Stimulated activated CD4-positive, alpha-beta T cell treated with anti-CD3 and anti-CD28 coated beads, Interleukin-12 subunit alpha, Interleukin-12 subunit beta, amount 100 ng/mL, for 48 hours (primary cell): ENCODE measurements around the gene MPZL1.
A peak's percentile ranks its signal among the peaks of the same experiment; 100 is the strongest.

ENCODE experiments used
- DNase-seq, 3 donors: peaks; one replicate each; pipeline ENCODE4 v3.0.0-alpha.2; 2020; ENCODE audit warnings: low read depth in 2 of 3, low spot score in 1 of 3

MPZL1 gene

GRCh38 chr1:167695147-167695546 lies 26.6 kb upstream of the MPZL1 start:
- no peak for DNase-seq

- DNase-seq: no peak
Observed at GRCh38 chr1:167695756-167696561, 25.8 kb upstream of the MPZL1 start.

DNA sequence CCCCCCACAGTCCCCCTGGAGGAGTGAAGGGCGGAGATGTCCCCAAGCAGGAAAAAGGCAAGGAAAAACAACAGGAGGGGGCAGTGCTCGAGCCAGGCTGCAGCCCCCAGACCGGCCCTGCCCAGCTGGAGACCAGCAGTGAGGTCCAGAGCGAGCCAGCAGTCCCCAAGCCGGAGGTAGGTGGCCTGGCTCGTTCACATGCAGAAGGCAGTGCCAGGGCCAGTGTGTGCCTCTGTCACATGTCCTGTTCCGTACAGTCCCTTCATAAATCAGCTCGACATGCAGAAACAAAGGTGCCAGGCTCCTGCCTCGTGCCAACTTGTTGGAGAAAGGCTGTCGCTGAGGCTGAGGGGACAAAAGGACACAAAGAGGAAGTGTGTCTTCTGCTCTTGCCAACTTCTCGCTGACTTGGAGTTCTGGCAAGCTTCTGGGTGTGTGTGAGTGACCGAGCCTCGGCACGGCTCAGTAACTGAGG lies 24.1 kb upstream of the MPZL1 start:
- DNase-seq: no peak

- no peak for DNase-seq
Observed at GRCh38 chr1:167698313-167698712, 23.5 kb upstream of the MPZL1 start.

DNA sequence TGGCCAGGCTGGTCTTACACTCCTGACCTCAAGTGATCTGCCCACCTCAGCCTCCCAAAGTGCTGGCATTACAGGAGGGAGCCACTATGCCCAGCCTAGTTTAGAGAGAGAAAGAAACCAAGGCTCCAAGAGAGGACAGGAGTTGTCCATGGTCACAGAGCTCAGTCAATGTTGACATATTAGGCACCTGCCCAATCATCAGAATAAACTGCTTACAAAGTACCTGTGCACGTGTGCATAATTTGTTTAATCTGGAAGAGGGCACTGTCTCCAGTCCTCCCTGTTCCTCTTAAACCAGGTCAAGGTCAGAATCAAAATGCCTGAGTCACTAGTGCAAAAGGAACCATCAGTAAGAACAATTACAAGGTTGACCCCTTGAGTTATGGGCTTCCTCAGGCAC lies 20.3 kb upstream of the MPZL1 start:
- DNase-seq: no peak

DNA sequence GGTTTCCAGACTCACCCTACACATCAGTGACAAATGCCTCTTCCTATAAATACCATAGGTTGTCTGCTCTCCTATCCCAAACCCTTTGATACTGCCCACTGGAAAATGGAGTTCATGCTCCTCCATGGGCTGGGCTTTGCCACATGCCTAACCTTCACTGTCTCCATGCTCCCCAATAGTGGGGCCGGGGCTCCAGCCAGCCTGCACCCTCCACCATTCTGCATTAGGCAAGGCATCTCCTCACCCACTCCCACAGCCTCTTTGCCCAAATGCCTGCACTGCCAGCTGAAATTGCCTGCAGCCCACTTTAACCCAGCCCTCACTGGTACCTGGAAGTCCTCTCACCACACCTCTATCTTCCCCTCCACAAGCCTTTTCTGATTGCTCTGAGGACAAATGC lies 18.2 kb upstream of the MPZL1 start:
- no peak for DNase-seq

- no peak for DNase-seq
Observed at GRCh38 chr1:167704715-167705114, 17.1 kb upstream of the MPZL1 start.

DNA sequence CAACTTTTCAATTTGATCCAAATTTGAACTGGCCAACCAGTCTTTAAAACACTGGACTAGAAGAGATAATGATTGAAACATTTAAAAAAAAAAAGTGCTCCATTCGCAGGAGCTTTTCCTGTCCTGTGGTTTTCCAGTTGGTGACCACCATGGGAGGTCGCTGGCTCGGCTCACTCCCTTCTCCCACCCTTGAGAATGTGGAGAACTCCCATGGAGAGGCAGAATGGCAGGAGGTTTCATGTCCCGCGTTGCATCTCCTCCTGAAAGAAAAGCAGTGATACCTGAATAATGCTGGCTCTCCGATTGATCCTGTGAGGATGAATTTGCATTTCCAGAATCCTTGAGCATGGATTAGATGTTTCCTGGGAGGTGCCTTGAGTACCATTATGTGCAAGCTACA lies 16.5 kb upstream of the MPZL1 start:
- DNase-seq: no peak

DNA sequence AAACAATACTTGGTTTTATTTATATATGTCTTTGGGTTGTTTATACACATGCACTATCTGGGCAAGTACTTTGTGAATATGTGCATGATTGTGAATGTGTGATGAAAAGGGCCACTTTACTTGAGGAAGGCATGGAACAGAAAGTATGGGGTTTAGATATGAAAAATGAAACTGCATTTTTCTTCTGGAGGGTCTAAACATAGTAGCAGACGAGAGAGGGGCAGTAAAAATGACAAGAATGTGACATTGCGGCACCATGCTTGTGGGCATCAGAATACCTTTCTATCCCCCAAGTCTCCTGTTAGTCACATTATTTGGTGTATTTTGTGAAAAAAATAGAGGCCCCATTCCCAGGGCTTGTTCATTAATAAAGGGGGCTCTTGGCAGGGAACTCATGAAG lies 15.4 kb upstream of the MPZL1 start:
- no peak for DNase-seq

DNA sequence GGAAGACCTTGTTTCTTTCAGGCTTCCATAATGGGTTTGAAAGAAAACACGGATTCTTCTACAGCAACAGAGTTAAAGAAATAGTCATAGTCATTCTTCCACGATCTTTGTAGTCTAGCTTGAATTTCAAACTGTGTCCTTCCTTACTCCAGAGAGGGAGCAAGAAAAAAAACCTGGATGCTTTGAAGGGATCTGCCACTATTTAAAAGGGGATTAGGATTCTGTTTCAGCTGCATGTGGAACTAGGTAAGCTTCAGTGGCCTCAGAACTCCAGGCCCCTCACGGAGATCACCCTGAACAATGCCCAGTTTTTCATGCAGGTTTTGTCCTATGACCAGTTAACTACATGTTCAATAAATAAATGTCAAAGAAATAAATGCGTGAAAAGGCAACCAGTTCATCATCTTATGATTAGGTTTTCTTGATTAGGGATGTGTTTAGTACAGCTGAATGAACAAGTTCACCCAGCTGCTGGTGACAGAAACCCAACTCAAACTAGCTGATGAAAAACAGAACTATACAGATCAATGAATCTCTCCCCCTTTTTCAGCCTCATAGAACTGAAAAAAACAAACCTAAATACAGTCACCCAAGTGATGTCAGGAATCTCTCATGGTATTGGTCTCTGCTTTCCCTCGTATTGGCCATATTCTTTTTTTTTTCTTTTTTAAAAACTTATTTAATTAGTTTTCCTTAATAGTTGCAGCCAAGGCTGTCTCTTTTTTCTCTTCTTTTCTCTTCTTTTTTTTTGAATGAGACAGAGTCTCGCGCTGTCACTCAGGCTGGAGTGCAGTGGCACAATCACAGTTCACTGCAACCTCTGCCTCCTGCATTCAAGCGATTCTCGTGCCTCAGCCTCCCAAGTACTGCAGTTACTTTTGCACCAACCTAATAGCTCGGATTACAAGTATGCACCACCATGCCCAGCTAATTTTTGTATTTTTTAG lies 14.6 kb upstream of the MPZL1 start:
- no peak for DNase-seq

DNA sequence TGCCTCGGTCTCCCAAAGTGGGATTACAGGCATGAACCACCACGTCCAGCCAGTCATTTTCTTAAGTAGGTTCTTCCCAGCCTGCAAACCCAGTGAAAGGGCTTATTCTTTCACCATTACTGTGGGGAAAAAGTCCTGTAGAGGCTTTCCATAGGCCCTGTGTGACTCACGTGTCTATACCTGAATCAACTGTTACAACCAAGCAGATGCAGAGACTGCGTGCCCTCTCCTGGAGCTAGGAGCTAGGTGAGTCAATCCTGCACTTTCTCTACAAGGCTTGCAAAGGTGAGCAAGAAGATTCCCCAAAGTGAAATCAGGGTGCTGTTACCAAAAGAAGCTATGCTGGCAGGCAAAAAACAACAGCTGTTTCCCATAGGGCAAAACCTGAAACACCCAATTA lies 13.8 kb upstream of the MPZL1 start:
- no peak for DNase-seq

DNA sequence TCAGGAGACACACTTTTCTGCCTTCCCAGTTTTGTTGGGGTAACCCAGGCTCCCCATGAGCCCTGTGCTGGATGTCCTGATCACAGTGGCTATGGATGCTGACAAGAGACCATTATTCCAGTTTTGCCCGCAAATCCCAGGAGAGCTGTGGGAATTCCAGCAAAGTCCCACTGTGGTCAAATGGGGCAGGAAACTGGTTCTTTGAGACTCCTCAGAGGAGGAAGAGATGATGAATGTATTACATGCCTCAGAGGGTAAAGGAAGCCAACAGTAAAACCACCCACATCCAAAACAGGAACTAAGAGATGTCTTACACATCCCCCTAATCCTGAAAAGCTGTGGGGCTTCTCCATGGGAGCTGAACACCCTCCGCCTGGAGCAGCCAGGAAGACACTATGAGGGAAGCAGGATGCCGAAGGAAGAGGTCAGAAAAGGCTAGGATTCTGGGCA lies 12.8 kb upstream of the MPZL1 start:
- DNase-seq: no peak

DNA sequence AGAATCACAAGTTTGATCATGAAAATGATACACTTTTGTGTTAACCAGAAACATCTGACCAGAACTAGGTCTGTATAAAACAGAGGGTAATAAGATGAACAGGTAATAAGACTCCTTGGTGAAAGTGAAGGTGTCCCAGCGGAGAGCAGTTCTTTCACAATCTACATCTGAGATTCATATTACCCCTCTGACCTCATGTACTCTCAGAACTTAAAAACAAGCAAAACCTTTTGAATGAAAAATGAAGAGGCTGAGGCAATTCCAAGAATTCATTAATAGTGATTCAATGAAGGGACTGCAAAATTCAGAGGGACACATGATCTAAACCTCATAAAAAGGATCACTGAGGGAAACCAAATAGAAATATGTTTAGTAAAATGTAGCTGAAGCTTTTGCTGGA lies 10.9 kb upstream of the MPZL1 start:
- DNase-seq: no peak

GRCh38 chr1:167711797-167712196 lies 10.0 kb upstream of the MPZL1 start:
- DNase-seq: no peak

DNA sequence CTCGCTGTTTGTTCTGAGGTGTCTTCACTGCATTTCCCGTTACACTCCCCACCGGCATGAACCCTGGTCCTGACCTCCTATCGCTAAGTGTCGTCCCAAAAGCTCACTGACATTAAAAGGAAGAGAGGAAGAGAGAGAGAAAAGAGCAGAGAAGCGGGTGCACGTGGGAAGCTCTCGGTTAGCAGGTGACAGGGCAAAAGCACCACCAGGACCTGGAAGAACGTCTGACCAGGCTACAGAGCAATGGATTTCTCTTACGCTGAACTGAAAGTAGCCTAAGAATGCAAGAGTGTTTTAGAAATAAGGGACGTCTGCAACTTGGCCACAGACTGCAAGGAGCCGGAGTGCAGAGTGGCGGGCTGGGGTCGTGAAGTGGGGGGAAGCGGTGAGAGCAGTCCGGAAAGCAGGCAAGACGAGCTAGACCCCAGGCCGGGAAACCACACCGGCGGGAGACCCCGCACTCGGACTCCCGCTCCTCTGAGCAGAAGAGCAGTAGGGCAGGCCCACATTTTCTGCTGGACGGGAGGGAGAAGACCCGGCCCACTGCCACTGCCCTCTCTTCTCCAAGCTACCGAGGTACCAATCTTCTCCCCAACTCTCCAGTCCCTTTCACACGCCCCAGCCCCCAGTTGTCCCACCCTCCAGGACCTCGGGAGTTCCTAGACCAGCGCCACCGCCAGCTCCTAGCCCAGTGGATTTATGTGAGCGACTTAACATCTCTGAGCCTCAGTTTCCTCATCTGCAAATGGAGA lies 8.3 kb upstream of the MPZL1 start:
- DNase-seq: no peak

GRCh38 chr1:167714098-167714438 lies 7.7 kb upstream of the MPZL1 start:
- peak in 1 of 3 donors; percentile 80 for DNase-seq

- DNase-seq: peak; percentile 83 to 96 (median 87)
Observed at GRCh38 chr1:167714439-167715156, 7.2 kb upstream of the MPZL1 start.

- peak; percentile 81 to 97 (median 85) for DNase-seq
Observed at GRCh38 chr1:167715157-167715999, 6.4 kb upstream of the MPZL1 start.

GRCh38 chr1:167716000-167716271 lies 5.8 kb upstream of the MPZL1 start:
- no peak for DNase-seq

DNA sequence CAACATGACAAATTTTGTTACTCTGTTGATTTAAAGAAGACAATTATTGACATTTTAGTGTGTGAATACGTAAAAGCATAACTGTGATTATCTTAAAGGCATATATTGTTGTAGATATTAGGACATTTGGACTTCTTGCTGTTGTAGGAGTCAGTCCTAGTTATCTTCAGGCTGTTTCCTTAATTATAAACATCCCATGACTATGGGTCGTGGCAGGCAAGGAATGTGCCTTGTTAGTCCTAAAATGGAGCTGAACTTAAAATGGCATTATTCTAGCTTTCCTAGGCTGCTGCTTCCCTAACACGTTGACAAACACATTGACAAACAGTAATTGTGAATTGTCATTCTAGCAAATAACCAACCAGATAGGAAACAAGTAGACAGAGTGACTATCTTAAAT lies 4.4 kb upstream of the MPZL1 start:
- DNase-seq: no peak
